Gastrocnemius medialis (tissue), 4 donors: ENCODE measurements around the gene TPCN1. TPM values are rescaled to one million over a fixed set of nuclear protein-coding genes. Genes with fewer than 3 reads are reported as not detected.

ENCODE experiments used
- ATAC-seq, 2 donors: fragments of 150-250 bp; one replicate each; pipeline ENCODE4 v1.9.1; 2016
- DNase-seq, 2 donors: peaks; one replicate each; pipeline ENCODE4 v3.0.0-alpha.2; 2019
- H3K27ac ChIP-seq, 4 donors: fragments of 200-600 bp; sonication (generic); 1 replicate in 1 of 4; 2 replicates in 3 of 4; pipeline ENCODE4 v1.5.1; 2016 to 2018; ENCODE audit warnings: mild to moderate bottlenecking in 2 of 4, moderate library complexity in 1 of 4
- H3K27me3 ChIP-seq, 3 donors: fragments of 200-600 bp; sonication (generic) in 2 of 3; 1 replicate in 1 of 3; 2 replicates in 2 of 3; pipeline versions ENCODE4 v1.5.1 to v1.6.0; 2016 to 2019; ENCODE audit warnings: mild to moderate bottlenecking in 1 of 3, moderate library complexity in 1 of 3
- H3K36me3 ChIP-seq, 2 donors: fragments of 200-600 bp; sonication (generic) in 1 of 2; one replicate each; pipeline ENCODE4 v1.5.1; 2017 to 2018
- H3K4me1 ChIP-seq, 2 donors: fragments of 200-600 bp; sonication (generic) in 1 of 2; one replicate each; pipeline ENCODE4 v1.5.1; 2016 to 2017; ENCODE audit warnings: mild to moderate bottlenecking in 2 of 2
- H3K4me3 ChIP-seq, 4 donors: fragments of 200-600 bp; sonication (generic) in 3 of 4; 1 replicate in 1 of 4; 2 replicates in 3 of 4; pipeline ENCODE4 v1.5.1; 2016 to 2019; ENCODE audit warnings: mild to moderate bottlenecking in 2 of 4
- H3K9me3 ChIP-seq, 3 donors: fragments of 200-600 bp; sonication (generic) in 2 of 3; 1 replicate in 1 of 3; 2 replicates in 2 of 3; pipeline ENCODE4 v1.5.1; 2016 to 2019
- CTCF ChIP-seq, 5 experiments: fragments of 450-650 bp in 3 of 5; fragments of 200-600 bp in 2 of 5; sonication (generic) in 2 of 5; IDR thresholded peaks in 4 of 5; conservative IDR thresholded peaks in 1 of 5; 1 replicate in 4 of 5; 2 replicates in 1 of 5; pipeline ENCODE4 v1.5.1; 2016 to 2019; ENCODE audit warnings: antibody characterized with exemption in 5 of 5, mild to moderate bottlenecking in 3 of 5, moderate library complexity in 3 of 5
- POLR2A ChIP-seq, 2 donors: fragments of 450-650 bp; IDR thresholded peaks; one replicate each; pipeline ENCODE4 v1.6.1; 2017; ENCODE audit warnings: antibody characterized with exemption in 2 of 2, mild to moderate bottlenecking in 2 of 2, moderate library complexity in 2 of 2
- in situ Hi-C, 4 donors: fragments of 200-750 bp; cut with MboI; loops; one replicate each; pipeline versions ENCODE4 v1.15.0 to v1.8.0; 2017; ENCODE audit warnings: low sequenced_read_pairs in 4 of 4
- intact Hi-C: fragments of 100-400 bp; cut with DNase I; formaldehyde crosslinking; loops from one replicate; pipeline ENCODE4 v1.15.1; 2023; ENCODE audit warnings: low total_unique reads
- microRNA-seq, 2 donors: library from miRNA; unstranded; fragments of <30 nt; microRNA quantifications; one replicate each; pipeline ENCODE4, GENCODE V29; 2016; ENCODE audit warnings: borderline replicate concordance in 2 of 2
- total RNA-seq, 4 donors: library from RNA; depleted of rRNA; stranded (reverse); fragments of >200 nt; gene quantifications; one replicate each; pipeline versions ENCODE4 v1.1.0 to v1.2.3, GENCODE V29; 2016

The TPCN1 gene
- total RNA-seq, 4 donors from 2014 or later = 21.4 to 27.0 (median 25.4) TPM

- in situ Hi-C loops (no loop called here), intact Hi-C loops (no loop called here)
- DNase-seq (no peak), ATAC-seq (no peak)
- Histone ChIP-seq H3K4me1 (no peaks in the 10 kb centered on the region), H3K27me3 (no peaks in the 10 kb centered on the region), H3K4me3 (no peak overlapping the region), H3K27ac (no peak overlapping the region), H3K9me3 (no peaks in the 10 kb centered on the region), H3K36me3 (no peaks in the 10 kb centered on the region)
- no peak for TF ChIP-seq CTCF (IDR thresholded peaks at IDR 0.05 in 4 of 5, conservative IDR thresholded peaks at IDR 0.05 in 1 of 5)
- TF ChIP-seq POLR2A (IDR thresholded peaks at IDR 0.05) = no peak
Observed at GRCh38 chr12:113345318-113345717, 124.1 kb downstream of the TPCN1 start.

GRCh38 chr12:113346353-113346752 is 125.1 kb downstream of the TPCN1 start:
- intact Hi-C loops (no loop called here), in situ Hi-C loops (no loop called here)
- Histone ChIP-seq H3K27ac (no peak overlapping the region), H3K9me3 (no peaks in the 10 kb centered on the region), H3K36me3 (no peaks in the 10 kb centered on the region), H3K4me3 (no peak overlapping the region), H3K27me3 (no peaks in the 10 kb centered on the region), H3K4me1 (no peaks in the 10 kb centered on the region)
- ATAC-seq (no peak), DNase-seq (no peak)
- TF ChIP-seq POLR2A (IDR thresholded peaks at IDR 0.05) (no peak), CTCF (IDR thresholded peaks at IDR 0.05 in 4 of 5, conservative IDR thresholded peaks at IDR 0.05 in 1 of 5) (no peak)

- no peak overlapping the region for H3K4me3 ChIP-seq
- H3K27ac ChIP-seq = no peak overlapping the region
- DNase-seq (no peak), ATAC-seq (no peak)
- intact Hi-C loops (no loop called here), in situ Hi-C loops (no loop called here)
- H3K36me3 ChIP-seq = no peaks in the 10 kb centered on the region
- H3K9me3 ChIP-seq = no peaks in the 10 kb centered on the region
- H3K4me1 ChIP-seq = no peaks in the 10 kb centered on the region
- no peaks in the 10 kb centered on the region for H3K27me3 ChIP-seq
- TF ChIP-seq CTCF (IDR thresholded peaks at IDR 0.05 in 4 of 5, conservative IDR thresholded peaks at IDR 0.05 in 1 of 5) (no peak), POLR2A (IDR thresholded peaks at IDR 0.05) (no peak)
Observed at GRCh38 chr12:113347107-113347506, 125.8 kb downstream of the TPCN1 start.

GRCh38 chr12:113347892-113348291 is 126.6 kb downstream of the TPCN1 start:
- H3K36me3 ChIP-seq = no peaks in the 10 kb centered on the region
- no peaks in the 10 kb centered on the region for H3K27me3 ChIP-seq
- intact Hi-C loops (no loop called here), in situ Hi-C loops (no loop called here)
- no peak overlapping the region for H3K27ac ChIP-seq
- H3K4me1 ChIP-seq = no peaks in the 10 kb centered on the region
- H3K4me3 ChIP-seq = no peak overlapping the region
- H3K9me3 ChIP-seq = no peaks in the 10 kb centered on the region
- TF ChIP-seq CTCF (IDR thresholded peaks at IDR 0.05 in 4 of 5, conservative IDR thresholded peaks at IDR 0.05 in 1 of 5) (no peak), POLR2A (IDR thresholded peaks at IDR 0.05) (no peak)
- DNase-seq (no peak), ATAC-seq (no peak)

Small RNAs within 50 kb of the gene (microRNA-seq; reads per million reads assigned to microRNA genes)
- gene MIR6762 = 0 to 0.85 reads per million in 2 donors

Other genes starting within 250 kb of the TPCN1 start
- 1 to 10 TPM; 1.7 to 5.2 (median 2.5) TPM for gene OAS2, start 242.9 kb upstream of the TPCN1 start, total RNA-seq
- 1 to 10 TPM in 1 of 4 donors, under 1 TPM in 3; 0.49 to 1.1 (median 0.77) TPM for gene DTX1, start 164.7 kb upstream of the TPCN1 start, total RNA-seq
- not detected for gene RASAL1, start 85.7 kb upstream of the TPCN1 start, total RNA-seq
- not detected for gene CFAP73, start 71.7 kb upstream of the TPCN1 start, total RNA-seq
- gene DDX54, start 36.0 kb upstream of the TPCN1 start, total RNA-seq = 100 to 1,000 TPM in 3 of 4 donors, 10 to 100 TPM in 1; 90.0 to 144 (median 108) TPM
- gene RITA1, start 35.7 kb upstream of the TPCN1 start, total RNA-seq = 10 to 100 TPM; 17.7 to 31.2 (median 23.1) TPM
- 10 to 100 TPM in 3 of 4 donors, 1 to 10 TPM in 1; 8.2 to 21.2 (median 14.5) TPM for gene SLC8B1, start 113.6 kb downstream of the TPCN1 start, total RNA-seq
- 10 to 100 TPM; 12.0 to 28.9 (median 26.8) TPM for gene PLBD2, start 137.1 kb downstream of the TPCN1 start, total RNA-seq
- 1 to 10 TPM in 2 of 4 donors, under 1 TPM in 2; 0.34 to 2.4 (median 0.86) TPM for gene SDS, start 182.4 kb downstream of the TPCN1 start, total RNA-seq
- gene SDSL, start 200.9 kb downstream of the TPCN1 start, total RNA-seq = 1 to 10 TPM in 1 of 4 donors, under 1 TPM in 2, not detected in 1; 0.91 to 1.4 (median 0.98) TPM